ENCODE data around the gene GSTA2.
"Not testable (repeated sequence)": the region's sequence is repeated elsewhere in the genome, so short reads cannot be mapped to it uniquely, and the experiment has no call there.

DNA sequence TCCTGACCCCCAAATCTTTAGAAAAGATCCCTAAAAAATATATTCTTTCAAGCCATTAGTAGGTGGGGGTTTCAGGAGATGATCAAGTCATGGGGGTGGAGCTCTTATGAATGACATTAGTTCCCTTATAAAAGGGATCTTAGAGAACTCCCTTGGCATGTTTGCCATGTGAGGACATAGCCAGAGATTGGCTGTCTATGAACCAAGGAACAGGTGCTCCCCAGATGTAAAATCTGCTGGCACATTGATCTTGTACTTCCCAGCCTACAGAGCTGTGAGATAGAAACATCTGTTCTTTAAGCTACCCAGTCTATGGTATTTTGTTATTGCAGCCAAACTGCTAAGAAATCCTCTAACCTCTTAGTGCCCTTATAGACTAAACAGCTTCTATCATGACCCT lies 4.4 kb upstream of the GSTA2 start:
- not testable (repeated sequence) for TF ChIP-seq POLR2A, POLR2AphosphoS5, EP300 (IDR thresholded peaks at IDR 0.05)
- TF ChIP-seq, protein P1, sequence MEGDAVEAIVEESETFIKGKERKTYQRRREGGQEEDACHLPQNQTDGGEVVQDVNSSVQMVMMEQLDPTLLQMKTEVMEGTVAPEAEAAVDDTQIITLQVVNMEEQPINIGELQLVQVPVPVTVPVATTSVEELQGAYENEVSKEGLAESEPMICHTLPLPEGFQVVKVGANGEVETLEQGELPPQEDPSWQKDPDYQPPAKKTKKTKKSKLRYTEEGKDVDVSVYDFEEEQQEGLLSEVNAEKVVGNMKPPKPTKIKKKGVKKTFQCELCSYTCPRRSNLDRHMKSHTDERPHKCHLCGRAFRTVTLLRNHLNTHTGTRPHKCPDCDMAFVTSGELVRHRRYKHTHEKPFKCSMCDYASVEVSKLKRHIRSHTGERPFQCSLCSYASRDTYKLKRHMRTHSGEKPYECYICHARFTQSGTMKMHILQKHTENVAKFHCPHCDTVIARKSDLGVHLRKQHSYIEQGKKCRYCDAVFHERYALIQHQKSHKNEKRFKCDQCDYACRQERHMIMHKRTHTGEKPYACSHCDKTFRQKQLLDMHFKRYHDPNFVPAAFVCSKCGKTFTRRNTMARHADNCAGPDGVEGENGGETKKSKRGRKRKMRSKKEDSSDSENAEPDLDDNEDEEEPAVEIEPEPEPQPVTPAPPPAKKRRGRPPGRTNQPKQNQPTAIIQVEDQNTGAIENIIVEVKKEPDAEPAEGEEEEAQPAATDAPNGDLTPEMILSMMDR (IDR thresholded peaks at IDR 0.05) = not testable (repeated sequence)
